ENCODE results near the gene FAM177B.

DNA sequence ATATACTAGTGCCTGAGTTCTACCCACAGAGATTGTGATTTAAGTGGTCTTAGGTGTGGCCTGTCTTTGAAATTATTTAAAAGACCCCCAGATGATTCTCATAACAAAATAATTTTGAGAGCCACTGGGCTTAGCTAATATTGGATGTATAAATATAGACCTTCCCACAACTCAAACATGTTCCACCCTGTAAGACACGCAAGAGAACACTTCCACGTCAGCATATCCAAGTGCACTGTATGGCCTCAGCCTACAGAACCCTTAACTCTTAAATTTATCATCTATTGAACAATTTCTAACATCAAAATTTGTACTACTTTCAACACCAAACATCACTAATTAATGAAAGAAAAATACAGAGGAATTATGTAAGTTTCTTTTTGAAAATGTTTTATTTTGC is 2.5 kb downstream of the FAM177B start:
- TF ChIP-seq CTCF (IDR thresholded peaks at IDR 0.05): no peak
- TF ChIP-seq POLR2A (IDR thresholded peaks at IDR 0.05): no peak

Data from thyroid gland (tissue), 4 donors.